Activated CD8-positive, alpha-beta memory T cell treated with anti-CD3 and anti-CD28 coated beads, Interleukin-2, amount 50 U/mL, for 48 hours (primary cell): ENCODE results near the gene POLR3A.

Experiments used
- DNase-seq: peaks from one replicate; pipeline ENCODE4 v3.0.0-alpha.2; 2020

The POLR3A gene

GRCh38 chr10:77941790-77942189 is 87.5 kb downstream of the POLR3A start:
- DNase-seq, result no peak

GRCh38 chr10:77940627-77941026 is 88.7 kb downstream of the POLR3A start:
- no peak for DNase-seq

GRCh38 chr10:77940225-77940624 is 89.1 kb downstream of the POLR3A start:
- no peak for DNase-seq

GRCh38 chr10:77939561-77940001 is 89.7 kb downstream of the POLR3A start:
- DNase-seq, result no peak

GRCh38 chr10:77936697-77937567 is 92.4 kb downstream of the POLR3A start:
- no peak for DNase-seq

GRCh38 chr10:77932016-77932715 is 97.1 kb downstream of the POLR3A start:
- DNase-seq, result no peak

- DNase-seq, result no peak
Measured at GRCh38 chr10:77927402-77928246, 101.7 kb downstream of the POLR3A start.

GRCh38 chr10:77926566-77927401 is 102.5 kb downstream of the POLR3A start, which contains the start of gene DLG5:
Gene DLG5, minus strand, starts transcription at chr10:77926755. Its CDS starts 235 bp downstream, at chr10:77926520.
- DNase-seq, result peak; percentile 60

GRCh38 chr10:77925795-77926565 is 103.3 kb downstream of the POLR3A start:
- DNase-seq, result peak; percentile 71

GRCh38 chr10:77925410-77925794 is 103.9 kb downstream of the POLR3A start:
- DNase-seq, result no peak

GRCh38 chr10:77922566-77923179 is 106.6 kb downstream of the POLR3A start:
- no peak for DNase-seq

GRCh38 chr10:77922055-77922454 is 107.3 kb downstream of the POLR3A start:
- no peak for DNase-seq

- DNase-seq, result no peak
Measured at GRCh38 chr10:77921395-77921794, 107.9 kb downstream of the POLR3A start.

GRCh38 chr10:77920495-77920894 is 108.8 kb downstream of the POLR3A start:
- DNase-seq, result no peak

- DNase-seq, result no peak
Measured at GRCh38 chr10:77919713-77920108, 109.6 kb downstream of the POLR3A start.
